C4-2B (cell line): Measurements from ENCODE around the gene BHLHE23.

Source experiments
- CTCF ChIP-seq: fragments of 450-650 bp; conservative IDR thresholded peaks from 2 replicates; pipeline ENCODE4 v1.5.1; 2017; ENCODE audit warnings: mild to moderate bottlenecking
- ZFX ChIP-seq: fragments of 450-650 bp; IDR thresholded peaks from 2 replicates; pipeline ENCODE4 v1.6.1; 2017

- no peak for TF ChIP-seq ZFX
- no peak for TF ChIP-seq CTCF
Measured at GRCh38 chr20:62972845-62973745, 33.7 kb downstream of the BHLHE23 start.
